NAMALWA (cell line): ENCODE data around the gene USF2.
A peak's percentile ranks its signal among the peaks of the same experiment; 100 is the strongest.

Experiments
- DNase-seq: peaks from one replicate; pipeline ENCODE4 v3.0.0-alpha.2; 2015; ENCODE audit warnings: low spot score

USF2 gene

GRCh38 chr19:35301961-35302360 is 33.2 kb downstream of the USF2 start:
- DNase-seq, result no peak

GRCh38 chr19:35302446-35302845 is 33.7 kb downstream of the USF2 start:
- DNase-seq, result no peak

GRCh38 chr19:35303357-35303915 is 34.7 kb downstream of the USF2 start:
- no peak for DNase-seq

- no peak for DNase-seq
Measured at GRCh38 chr19:35304036-35304435, 35.3 kb downstream of the USF2 start.

- DNase-seq, result no peak
Measured at GRCh38 chr19:35305181-35305580, 36.4 kb downstream of the USF2 start.

- peak; percentile 47 for DNase-seq
Measured at GRCh38 chr19:35306473-35307246, 37.9 kb downstream of the USF2 start.

GRCh38 chr19:35307931-35308330 is 39.2 kb downstream of the USF2 start:
- DNase-seq, result no peak

- no peak for DNase-seq
Measured at GRCh38 chr19:35308910-35309309, 40.1 kb downstream of the USF2 start.

GRCh38 chr19:35309481-35310279 is 40.9 kb downstream of the USF2 start:
- DNase-seq, result no peak

GRCh38 chr19:35310331-35310730 is 41.6 kb downstream of the USF2 start:
- DNase-seq, result no peak

- DNase-seq, result no peak
Measured at GRCh38 chr19:35310811-35311465, 42.2 kb downstream of the USF2 start.

GRCh38 chr19:35311901-35312665 is 43.3 kb downstream of the USF2 start:
- DNase-seq, result no peak

GRCh38 chr19:35313587-35313986 is 44.8 kb downstream of the USF2 start:
- no peak for DNase-seq

GRCh38 chr19:35314031-35314430 is 45.3 kb downstream of the USF2 start:
- DNase-seq, result no peak

- DNase-seq, result no peak
Measured at GRCh38 chr19:35314858-35315470, 46.2 kb downstream of the USF2 start.

GRCh38 chr19:35315883-35316282 is 47.1 kb downstream of the USF2 start:
- peak; percentile 41 for DNase-seq

GRCh38 chr19:35316560-35316959 is 47.8 kb downstream of the USF2 start:
- no peak for DNase-seq

GRCh38 chr19:35317464-35318043 is 48.8 kb downstream of the USF2 start:
- DNase-seq, result no peak

- no peak for DNase-seq
Measured at GRCh38 chr19:35318679-35319448, 50.1 kb downstream of the USF2 start.

- peak; percentile 63 for DNase-seq
Measured at GRCh38 chr19:35320065-35320713, 51.4 kb downstream of the USF2 start.
